ENCODE results near the gene SNX2. TPM values are rescaled to one million over a fixed set of nuclear protein-coding genes. Genes with fewer than 3 reads are reported as not detected.

Gene SNX2
- total RNA-seq, 3 donors from 2014 or later (not counting 1 experiment from before 2014, with no cell fraction given) = 47.9 to 57.4 (median 53.2) TPM

DNA sequence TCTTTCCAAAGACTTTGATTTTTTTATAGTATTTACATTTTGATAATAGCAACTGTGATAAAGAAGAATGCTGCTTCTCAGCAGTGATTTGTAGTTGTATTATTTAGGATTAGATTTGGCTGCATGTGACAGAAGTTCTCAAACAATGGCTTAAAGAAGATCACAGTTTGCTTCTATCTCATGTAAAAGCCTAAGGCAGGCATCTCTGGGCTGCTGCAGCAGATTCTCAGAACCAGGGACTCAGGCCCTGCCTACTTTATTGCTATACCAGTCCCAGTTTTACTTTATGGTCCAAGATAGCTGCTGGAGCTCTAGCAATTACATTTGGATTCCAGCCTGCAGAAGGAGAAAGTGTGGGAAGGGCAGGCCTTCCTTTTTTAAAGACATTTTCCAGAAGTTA lies 8.8 kb upstream of the SNX2 start:
- peaks cover 14 to 28% of the 10 kb centered on the region in 2 donors for H3K27me3 Mint-ChIP-seq (ENCODE audit: low read depth in 2 of 2)
- no peak overlapping the region for H3K27ac Mint-ChIP-seq
- TF ChIP-seq, protein P1, sequence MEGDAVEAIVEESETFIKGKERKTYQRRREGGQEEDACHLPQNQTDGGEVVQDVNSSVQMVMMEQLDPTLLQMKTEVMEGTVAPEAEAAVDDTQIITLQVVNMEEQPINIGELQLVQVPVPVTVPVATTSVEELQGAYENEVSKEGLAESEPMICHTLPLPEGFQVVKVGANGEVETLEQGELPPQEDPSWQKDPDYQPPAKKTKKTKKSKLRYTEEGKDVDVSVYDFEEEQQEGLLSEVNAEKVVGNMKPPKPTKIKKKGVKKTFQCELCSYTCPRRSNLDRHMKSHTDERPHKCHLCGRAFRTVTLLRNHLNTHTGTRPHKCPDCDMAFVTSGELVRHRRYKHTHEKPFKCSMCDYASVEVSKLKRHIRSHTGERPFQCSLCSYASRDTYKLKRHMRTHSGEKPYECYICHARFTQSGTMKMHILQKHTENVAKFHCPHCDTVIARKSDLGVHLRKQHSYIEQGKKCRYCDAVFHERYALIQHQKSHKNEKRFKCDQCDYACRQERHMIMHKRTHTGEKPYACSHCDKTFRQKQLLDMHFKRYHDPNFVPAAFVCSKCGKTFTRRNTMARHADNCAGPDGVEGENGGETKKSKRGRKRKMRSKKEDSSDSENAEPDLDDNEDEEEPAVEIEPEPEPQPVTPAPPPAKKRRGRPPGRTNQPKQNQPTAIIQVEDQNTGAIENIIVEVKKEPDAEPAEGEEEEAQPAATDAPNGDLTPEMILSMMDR (IDR thresholded peaks at IDR 0.05) = no peak
- H3K36me3 Mint-ChIP-seq = no peaks in the 10 kb centered on the region
- H3K9me3 ChIP-seq (ENCODE audit: control insufficient read depth, insufficient read depth, low read length) = no peaks in the 10 kb centered on the region
- no peaks in the 10 kb centered on the region for H3K4me1 ChIP-seq (ENCODE audit: control insufficient read depth, insufficient read depth, low read length)
- no peak overlapping the region for H3K4me3 ChIP-seq (ENCODE audit: low read length)
- DNase-seq = no peak
- no peak for ATAC-seq
- no peaks in the 10 kb centered on the region for H3K27me3 ChIP-seq (ENCODE audit: control insufficient read depth, insufficient read depth, low read length)
- no peaks in the 10 kb centered on the region for H3K36me3 ChIP-seq (ENCODE audit: control insufficient read depth, insufficient read depth, low read length)
- H3K27ac ChIP-seq (ENCODE audit: low read length) = no peak overlapping the region
- H3K9me3 Mint-ChIP-seq = no peaks in the 10 kb centered on the region
- no peak overlapping the region for H3K4me3 Mint-ChIP-seq
- intact Hi-C loops (cut with micrococcal nuclease) = no loop called here
- H3K4me1 Mint-ChIP-seq = no peaks in the 10 kb centered on the region

DNA sequence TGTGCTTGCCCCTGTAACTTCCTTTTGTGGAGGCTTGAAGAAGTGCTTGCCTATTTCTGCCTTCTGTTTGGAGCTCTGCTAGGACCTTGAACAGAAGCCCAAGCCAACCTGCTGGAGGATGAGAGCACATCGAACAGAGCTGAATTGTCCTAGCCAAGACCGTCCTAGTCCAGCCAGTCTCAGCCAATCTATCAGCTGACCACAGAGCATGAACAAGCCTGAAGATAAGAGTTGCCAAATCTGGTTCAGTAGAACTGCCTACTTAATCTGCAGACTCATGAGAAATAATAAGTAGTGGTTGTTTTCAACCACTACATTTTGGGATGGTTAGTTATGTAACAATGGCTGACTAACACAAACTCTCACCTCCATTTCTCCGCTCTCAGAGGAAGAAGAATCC lies 4.4 kb upstream of the SNX2 start:
- Mint-ChIP-seq H3K4me1 (peaks cover 1 to 3% of the 10 kb centered on the region in 2 donors), H3K27me3 (ENCODE audit: low read depth in 2 of 2) (peaks cover 20 to 37% of the 10 kb centered on the region in 2 donors), H3K36me3 (no peaks in the 10 kb centered on the region), H3K27ac (no peak overlapping the region), H3K4me3 (no peak overlapping the region), H3K9me3 (no peaks in the 10 kb centered on the region)
- TF ChIP-seq, protein P1 (IDR thresholded peaks at IDR 0.05) = no peak
- H3K4me1 ChIP-seq (ENCODE audit: control insufficient read depth, insufficient read depth, low read length) = peaks cover 6% of the 10 kb centered on the region
- H3K4me3 ChIP-seq (ENCODE audit: low read length) = no peak overlapping the region
- H3K27ac ChIP-seq (ENCODE audit: low read length) = no peak overlapping the region
- WGBS (ENCODE audit: insufficient coverage) = 98% methylated on average over 3 of the region's 3 CpGs
- no peaks in the 10 kb centered on the region for H3K27me3 ChIP-seq (ENCODE audit: control insufficient read depth, insufficient read depth, low read length)
- intact Hi-C loops (cut with micrococcal nuclease) = no loop called here
- ATAC-seq (no peak), DNase-seq (no peak)
- no peaks in the 10 kb centered on the region for H3K36me3 ChIP-seq (ENCODE audit: control insufficient read depth, insufficient read depth, low read length)
- H3K9me3 ChIP-seq (ENCODE audit: control insufficient read depth, insufficient read depth, low read length) = no peaks in the 10 kb centered on the region

DNA sequence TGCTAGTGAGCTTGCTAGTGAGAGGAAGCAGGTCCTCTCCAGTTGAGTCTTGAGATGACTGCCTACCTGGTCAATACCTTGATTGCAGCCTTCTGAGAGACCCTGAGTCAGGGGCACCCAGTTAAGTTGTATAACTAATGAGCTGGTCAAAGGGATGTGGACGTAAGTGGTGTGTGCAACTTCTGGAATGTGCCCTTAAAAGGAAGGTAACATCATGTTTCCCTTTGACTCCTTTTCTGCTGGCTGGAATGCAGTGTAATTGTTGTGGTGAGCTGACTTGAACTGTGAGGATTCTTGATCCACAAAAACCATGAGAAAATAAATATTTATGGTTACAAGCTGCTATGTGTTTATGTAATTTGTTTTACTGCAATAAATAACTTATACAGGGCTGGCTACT lies 2.4 kb upstream of the SNX2 start:
- Mint-ChIP-seq H3K4me1 (peaks cover 8 to 16% of the 10 kb centered on the region in 2 donors), H3K4me3 (no peak overlapping the region), H3K27me3 (ENCODE audit: low read depth in 2 of 2) (peaks cover 20 to 28% of the 10 kb centered on the region in 2 donors), H3K27ac (peak overlapping the region in 1 of 2 donors; percentile 3), H3K9me3 (no peaks in the 10 kb centered on the region), H3K36me3 (no peaks in the 10 kb centered on the region)
- H3K4me3 ChIP-seq (ENCODE audit: low read length) = no peak overlapping the region
- no peaks in the 10 kb centered on the region for H3K36me3 ChIP-seq (ENCODE audit: control insufficient read depth, insufficient read depth, low read length)
- 96% methylated on average over 1 of the region's 1 CpG for WGBS (ENCODE audit: insufficient coverage)
- intact Hi-C loops (cut with micrococcal nuclease) = no loop called here
- peak in 1 of 2 donors; percentile 4 for DNase-seq
- H3K4me1 ChIP-seq (ENCODE audit: control insufficient read depth, insufficient read depth, low read length) = peaks cover 7% of the 10 kb centered on the region
- TF ChIP-seq, protein P1 (IDR thresholded peaks at IDR 0.05) = no peak
- H3K9me3 ChIP-seq (ENCODE audit: control insufficient read depth, insufficient read depth, low read length) = no peaks in the 10 kb centered on the region
- H3K27me3 ChIP-seq (ENCODE audit: control insufficient read depth, insufficient read depth, low read length) = no peaks in the 10 kb centered on the region
- ATAC-seq = no peak
- no peak overlapping the region for H3K27ac ChIP-seq (ENCODE audit: low read length)

DNA sequence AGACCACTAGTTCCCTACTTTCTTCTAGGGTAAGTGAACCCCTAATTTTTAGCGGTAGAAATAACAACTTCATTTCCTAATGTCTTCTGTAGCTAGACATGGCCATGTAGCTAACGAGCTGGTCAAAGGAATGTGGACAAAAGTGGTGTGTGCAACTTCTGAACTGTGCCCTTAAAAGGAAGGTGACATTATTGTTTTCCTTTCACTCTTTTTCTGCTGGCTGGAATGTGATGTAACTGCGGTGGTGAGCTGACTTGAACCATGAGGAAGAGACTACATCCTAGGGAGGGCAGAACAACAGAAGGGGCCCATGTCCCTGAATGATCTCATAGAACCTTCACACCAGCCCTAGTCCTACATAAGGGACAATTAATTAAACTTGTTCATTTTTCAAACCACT lies 1.3 kb upstream of the SNX2 start:
- Histone ChIP-seq H3K4me1 (ENCODE audit: control insufficient read depth, insufficient read depth, low read length) (peaks cover 7% of the 10 kb centered on the region), H3K9me3 (ENCODE audit: control insufficient read depth, insufficient read depth, low read length) (no peaks in the 10 kb centered on the region), H3K36me3 (ENCODE audit: control insufficient read depth, insufficient read depth, low read length) (no peaks in the 10 kb centered on the region), H3K4me3 (ENCODE audit: low read length) (no peak overlapping the region), H3K27me3 (ENCODE audit: control insufficient read depth, insufficient read depth, low read length) (no peaks in the 10 kb centered on the region), H3K27ac (ENCODE audit: low read length) (no peak overlapping the region)
- intact Hi-C loops (cut with micrococcal nuclease) = no loop called here
- ATAC-seq = no peak
- Mint-ChIP-seq H3K4me3 (peak overlapping the region; percentile 76), H3K9me3 (no peaks in the 10 kb centered on the region), H3K36me3 (no peaks in the 10 kb centered on the region), H3K27me3 (ENCODE audit: low read depth in 2 of 2) (peaks cover 17 to 28% of the 10 kb centered on the region in 2 donors), H3K4me1 (peaks cover 19 to 23% of the 10 kb centered on the region in 2 donors), H3K27ac (peak overlapping the region in 1 of 2 donors; percentile 88)
- TF ChIP-seq, protein P1 (IDR thresholded peaks at IDR 0.05) = no peak
- WGBS (ENCODE audit: insufficient coverage) = 78% methylated on average over 3 of the region's 3 CpGs
- DNase-seq = peak in 1 of 2 donors; percentile 4

Measured in natural killer cell (primary cell).